A549 (cell line): Measurements from ENCODE around the gene SLC33A1.

Source experiments
- BHLHE40 ChIP-seq: IDR thresholded peaks from 2 replicates; pipeline ENCODE4 v1.6.1; 2012; ENCODE audit warnings: low read depth, low read length, inconsistent platforms
- CEBPB ChIP-seq, 2 experiments: fragments of >200 bp in 1 of 2; sonication (Bioruptor Twin) in 1 of 2; formaldehyde crosslinking in 1 of 2; IDR thresholded peaks; 2 replicates each; pipeline ENCODE4 v1.6.1; 2012 to 2016
- CTCF ChIP-seq: fragments of >200 bp; sonication (Bioruptor Twin); formaldehyde crosslinking; IDR thresholded peaks from 3 replicates; pipeline ENCODE4 v1.5.1; 2016
- FOSL2 ChIP-seq, 2 experiments: fragments of 450-650 bp in 1 of 2; fragments of >200 bp in 1 of 2; sonication (Bioruptor Twin) in 1 of 2; formaldehyde crosslinking; IDR thresholded peaks; 2 replicates each; pipeline versions ENCODE4 v1.5.0 to v1.6.1; 2016 to 2020; ENCODE audit warnings: mild to moderate bottlenecking in 1 of 2, moderate library complexity in 1 of 2
- HOXB13 ChIP-seq: fragments of 250-450 bp; sonication (Bioruptor Pico); IDR thresholded peaks from 2 replicates; pipeline ENCODE4 v1.5.0; 2020; ENCODE audit warnings: low read depth, mild to moderate bottlenecking, moderate library complexity
- JUN ChIP-seq, 2 experiments: fragments of >200 bp; sonication (Bioruptor Twin); formaldehyde crosslinking; IDR thresholded peaks; 2 replicates in 1 of 2; 3 replicates in 1 of 2; pipeline ENCODE4 v1.6.1; 2016 to 2017
- KDM1A ChIP-seq: fragments of 200-600 bp; sonication (generic); IDR thresholded peaks from 2 replicates; pipeline ENCODE4 v1.6.1; 2016; ENCODE audit warnings: low read depth, mild to moderate bottlenecking
- MYC ChIP-seq: IDR thresholded peaks from 2 replicates; pipeline ENCODE4 v1.6.1; 2012; ENCODE audit warnings: mild to moderate bottlenecking, inconsistent platforms, low read length, improper control_type of control experiment, borderline replicate concordance
- POLR2A ChIP-seq: IDR thresholded peaks from 2 replicates; pipeline ENCODE4 v1.6.1; 2012; ENCODE audit warnings: mild to moderate bottlenecking, low read length
- RAD21 ChIP-seq, 2 experiments: fragments of >200 bp in 1 of 2; sonication (Bioruptor Twin) in 1 of 2; formaldehyde crosslinking in 1 of 2; IDR thresholded peaks in 1 of 2; conservative IDR thresholded peaks in 1 of 2; 2 replicates in 1 of 2; 3 replicates in 1 of 2; pipeline ENCODE4 v1.6.1; 2012 to 2018; ENCODE audit warnings: inconsistent platforms in 1 of 2
- RCOR1 ChIP-seq: fragments of 150-350 bp; IDR thresholded peaks from 2 replicates; pipeline ENCODE4 v1.6.1; 2014; ENCODE audit warnings: antibody characterized with exemption, low read length, low read depth
- RFX5 ChIP-seq: fragments of 450-650 bp; IDR thresholded peaks from 2 replicates; pipeline ENCODE4 v1.7.1; 2014; ENCODE audit warnings: antibody characterized with exemption, mild to moderate bottlenecking, moderate library complexity

DNA sequence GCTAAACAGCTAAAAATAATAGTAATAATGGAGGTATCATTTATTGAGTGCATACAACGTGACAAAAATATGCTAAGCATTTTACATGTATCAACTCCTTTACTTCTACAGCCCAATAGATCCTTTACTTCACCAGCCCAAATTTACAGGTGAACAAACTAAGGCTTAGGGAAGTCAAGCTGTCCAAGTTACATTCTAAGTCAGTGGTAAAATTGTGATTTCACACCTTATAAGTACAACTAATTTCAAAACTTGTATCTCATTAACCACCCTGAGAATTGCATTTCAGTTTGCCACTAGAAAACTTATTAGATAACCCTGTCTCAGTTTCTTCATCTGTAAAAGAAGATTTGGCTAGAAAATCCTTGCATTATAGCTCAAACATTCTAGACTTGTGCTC, 10.7 kb downstream of the SLC33A1 start:
- TF ChIP-seq RFX5 (no peak), RCOR1 (no peak), JUN (IDR thresholded peaks at IDR 0.05) (no peak), CTCF (no peak), CEBPB (IDR thresholded peaks at IDR 0.05) (no peak), RAD21 (conservative IDR thresholded peaks at IDR 0.05 in 1 of 2, IDR thresholded peaks at IDR 0.05 in 1 of 2) (no peak), POLR2A (no peak), FOSL2 (IDR thresholded peaks at IDR 0.05) (no peak), FOSL2 (CRISPR knock-in tag; IDR thresholded peaks at IDR 0.05) (no peak), HOXB13 (CRISPR knock-in tag) (no peak), KDM1A (no peak), MYC (no peak), BHLHE40 (no peak)
